ENCODE data around the gene HTN3. TPM values are rescaled to one million over a fixed set of nuclear protein-coding genes. Genes with fewer than 3 reads are reported as not detected.

Gene HTN3
- polyA plus RNA-seq, 3 donors = not detected

- Histone ChIP-seq H3K4me1 (ENCODE audit: control insufficient read depth in 1 of 2, insufficient read depth in 2 of 2, low read length in 2 of 2) (no peaks in the 10 kb centered on the region), H3K9ac (ENCODE audit: insufficient read depth, low read length, poor library complexity, severe bottlenecking) (no peak overlapping the region), H2AFZ (ENCODE audit: insufficient read depth, low read depth, low read length, poor library complexity, severe bottlenecking) (no peak overlapping the region), H4K20me1 (ENCODE audit: insufficient read depth, low read length) (no peaks in the 10 kb centered on the region), H3K27ac (ENCODE audit: low read depth in 1 of 2, low read length in 2 of 2) (no peak overlapping the region), H3K36me3 (replicated peaks in 1 of 2; ENCODE audit: control insufficient read depth in 1 of 2, insufficient read depth in 2 of 2, low read length in 2 of 2) (no peaks in the 10 kb centered on the region), H3K4me3 (replicated peaks in 1 of 3; ENCODE audit: low read depth in 2 of 3, low read length in 3 of 3) (no peak overlapping the region), H3K79me2 (ENCODE audit: insufficient read depth, low read length) (no peaks in the 10 kb centered on the region), H3K4me2 (replicated peaks; ENCODE audit: extremely low read depth, low read length, poor library complexity, severe bottlenecking) (no peak overlapping the region), H3K9me3 (replicated peaks in 1 of 2; ENCODE audit: control insufficient read depth in 1 of 2, insufficient read depth in 1 of 2, low read length in 2 of 2) (no peaks in the 10 kb centered on the region), H3K27me3 (ENCODE audit: control insufficient read depth in 2 of 2, insufficient read depth in 2 of 2, low read length in 2 of 2) (no peaks in the 10 kb centered on the region)
- no peak for DNase-seq
- Mint-ChIP-seq H3K27me3 (ENCODE audit: low read depth in 3 of 3) (no peaks in the 10 kb centered on the region), H3K4me3 (no peak overlapping the region), H3K4me1 (no peaks in the 10 kb centered on the region), H3K9me3 (peaks cover 0 to 4% (median 0%) of the 10 kb centered on the region in 7 donors), H3K27ac (no peak overlapping the region), H3K36me3 (no peaks in the 10 kb centered on the region)
- intact Hi-C loops (cut with micrococcal nuclease) = no loop called here
- no CpG with 5 or more reads among the region's 1 CpG for WGBS (ENCODE audit: insufficient coverage)
- TF ChIP-seq, protein P1, sequence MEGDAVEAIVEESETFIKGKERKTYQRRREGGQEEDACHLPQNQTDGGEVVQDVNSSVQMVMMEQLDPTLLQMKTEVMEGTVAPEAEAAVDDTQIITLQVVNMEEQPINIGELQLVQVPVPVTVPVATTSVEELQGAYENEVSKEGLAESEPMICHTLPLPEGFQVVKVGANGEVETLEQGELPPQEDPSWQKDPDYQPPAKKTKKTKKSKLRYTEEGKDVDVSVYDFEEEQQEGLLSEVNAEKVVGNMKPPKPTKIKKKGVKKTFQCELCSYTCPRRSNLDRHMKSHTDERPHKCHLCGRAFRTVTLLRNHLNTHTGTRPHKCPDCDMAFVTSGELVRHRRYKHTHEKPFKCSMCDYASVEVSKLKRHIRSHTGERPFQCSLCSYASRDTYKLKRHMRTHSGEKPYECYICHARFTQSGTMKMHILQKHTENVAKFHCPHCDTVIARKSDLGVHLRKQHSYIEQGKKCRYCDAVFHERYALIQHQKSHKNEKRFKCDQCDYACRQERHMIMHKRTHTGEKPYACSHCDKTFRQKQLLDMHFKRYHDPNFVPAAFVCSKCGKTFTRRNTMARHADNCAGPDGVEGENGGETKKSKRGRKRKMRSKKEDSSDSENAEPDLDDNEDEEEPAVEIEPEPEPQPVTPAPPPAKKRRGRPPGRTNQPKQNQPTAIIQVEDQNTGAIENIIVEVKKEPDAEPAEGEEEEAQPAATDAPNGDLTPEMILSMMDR (IDR thresholded peaks at IDR 0.05) = no peak
Measured at GRCh38 chr4:70057651-70058050, 29.4 kb downstream of the HTN3 start.

- DNase-seq = no peak
- Histone ChIP-seq H3K27me3 (ENCODE audit: control insufficient read depth in 2 of 2, insufficient read depth in 2 of 2, low read length in 2 of 2) (no peaks in the 10 kb centered on the region), H2AFZ (ENCODE audit: insufficient read depth, low read depth, low read length, poor library complexity, severe bottlenecking) (no peak overlapping the region), H3K27ac (ENCODE audit: low read depth in 1 of 2, low read length in 2 of 2) (no peak overlapping the region), H3K4me2 (replicated peaks; ENCODE audit: extremely low read depth, low read length, poor library complexity, severe bottlenecking) (no peak overlapping the region), H3K9me3 (replicated peaks in 1 of 2; ENCODE audit: control insufficient read depth in 1 of 2, insufficient read depth in 1 of 2, low read length in 2 of 2) (no peaks in the 10 kb centered on the region), H3K4me3 (replicated peaks in 1 of 3; ENCODE audit: low read depth in 2 of 3, low read length in 3 of 3) (no peak overlapping the region), H3K36me3 (replicated peaks in 1 of 2; ENCODE audit: control insufficient read depth in 1 of 2, insufficient read depth in 2 of 2, low read length in 2 of 2) (no peaks in the 10 kb centered on the region), H4K20me1 (ENCODE audit: insufficient read depth, low read length) (no peaks in the 10 kb centered on the region), H3K4me1 (ENCODE audit: control insufficient read depth in 1 of 2, insufficient read depth in 2 of 2, low read length in 2 of 2) (no peaks in the 10 kb centered on the region), H3K79me2 (ENCODE audit: insufficient read depth, low read length) (no peaks in the 10 kb centered on the region), H3K9ac (ENCODE audit: insufficient read depth, low read length, poor library complexity, severe bottlenecking) (no peak overlapping the region)
- Mint-ChIP-seq H3K9me3 (peaks cover 0 to 6% (median 0%) of the 10 kb centered on the region in 7 donors), H3K4me1 (no peaks in the 10 kb centered on the region), H3K36me3 (no peaks in the 10 kb centered on the region), H3K4me3 (no peak overlapping the region), H3K27ac (no peak overlapping the region), H3K27me3 (ENCODE audit: low read depth in 3 of 3) (no peaks in the 10 kb centered on the region)
- TF ChIP-seq, protein P1 (IDR thresholded peaks at IDR 0.05) = no peak
- intact Hi-C loops (cut with micrococcal nuclease) = no loop called here
Measured at GRCh38 chr4:70059149-70059548, 30.9 kb downstream of the HTN3 start.

Measured in CD14-positive monocyte (primary cell).